GM18873 (cell line): ENCODE results near the gene CARD18.
"Not testable (repeated sequence)": the region's sequence is repeated elsewhere in the genome, so short reads cannot be mapped to it uniquely, and the experiment has no call there.

Experiments used
- ATAC-seq: cut with Tn5 transposase; IDR thresholded peaks from one replicate; pipeline ENCODE4 v1.9.1; 2021; ENCODE audit warnings: mild to moderate bottlenecking, moderate library complexity, moderate number of reproducible peaks; ENCODE audit not compliant: unreplicated experiment, low FRiP score

Gene CARD18

GRCh38 chr11:105137286-105137685 is 2.3 kb downstream of the CARD18 start:
- no peak for ATAC-seq

GRCh38 chr11:105135883-105136282 is 3.7 kb downstream of the CARD18 start:
- ATAC-seq, result no peak

GRCh38 chr11:105132716-105133511 is 6.7 kb downstream of the CARD18 start:
- no peak for ATAC-seq

- no peak for ATAC-seq
Observed at GRCh38 chr11:105130189-105130813, 9.3 kb downstream of the CARD18 start.

- ATAC-seq, result no peak
Observed at GRCh38 chr11:105124756-105125155, 14.8 kb downstream of the CARD18 start.

- no peak for ATAC-seq
Observed at GRCh38 chr11:105111145-105111944, 28.2 kb downstream of the CARD18 start.

- no peak for ATAC-seq
Observed at GRCh38 chr11:105110688-105111030, 28.9 kb downstream of the CARD18 start.

GRCh38 chr11:105109855-105110687 is 29.5 kb downstream of the CARD18 start:
- no peak for ATAC-seq

- ATAC-seq, result no peak
Observed at GRCh38 chr11:105109321-105109720, 30.2 kb downstream of the CARD18 start.

- no peak for ATAC-seq
Observed at GRCh38 chr11:105108247-105108646, 31.3 kb downstream of the CARD18 start.

- not testable (repeated sequence) for ATAC-seq
Observed at GRCh38 chr11:105107226-105107825, 32.2 kb downstream of the CARD18 start.

GRCh38 chr11:105106140-105106539 is 33.4 kb downstream of the CARD18 start:
- ATAC-seq, result no peak

GRCh38 chr11:105104292-105104691 is 35.3 kb downstream of the CARD18 start:
- no peak for ATAC-seq

- no peak for ATAC-seq
Observed at GRCh38 chr11:105103336-105103735, 36.2 kb downstream of the CARD18 start.

GRCh38 chr11:105102079-105102581 is 37.4 kb downstream of the CARD18 start:
- not testable (repeated sequence) for ATAC-seq

- ATAC-seq, result no peak
Observed at GRCh38 chr11:105100981-105101630, 38.5 kb downstream of the CARD18 start.

GRCh38 chr11:105100206-105100605 is 39.4 kb downstream of the CARD18 start:
- ATAC-seq, result no peak

- ATAC-seq, result not testable (repeated sequence)
Observed at GRCh38 chr11:105099594-105099993, 40.0 kb downstream of the CARD18 start.
